D721Med (cell line): ENCODE measurements around the gene OR10G7.

Source experiments
- DNase-seq: peaks from one replicate; pipeline ENCODE4 v3.0.0; 2011; ENCODE audit warnings: low spot score; ENCODE audit not compliant: insufficient read length
- FAIRE-seq: peaks from 2 replicates; lab custom pipeline; 2011; peaks lifted over from hg19 to GRCh38; lab: Jason Lieb, UNC
- TF ChIP-seq, protein P1 (sequence below): IDR thresholded peaks from 2 replicates; pipeline ENCODE4 v1.5.1; 2012; ENCODE audit warnings: mild to moderate bottlenecking, control low read depth; ENCODE audit not compliant: insufficient read depth; ENCODE audit errors: missing control alignments

OR10G7 gene

GRCh38 chr11:124079631-124080326 is 38.7 kb upstream of the OR10G7 start:
- no peak for DNase-seq
- TF ChIP-seq, protein P1, sequence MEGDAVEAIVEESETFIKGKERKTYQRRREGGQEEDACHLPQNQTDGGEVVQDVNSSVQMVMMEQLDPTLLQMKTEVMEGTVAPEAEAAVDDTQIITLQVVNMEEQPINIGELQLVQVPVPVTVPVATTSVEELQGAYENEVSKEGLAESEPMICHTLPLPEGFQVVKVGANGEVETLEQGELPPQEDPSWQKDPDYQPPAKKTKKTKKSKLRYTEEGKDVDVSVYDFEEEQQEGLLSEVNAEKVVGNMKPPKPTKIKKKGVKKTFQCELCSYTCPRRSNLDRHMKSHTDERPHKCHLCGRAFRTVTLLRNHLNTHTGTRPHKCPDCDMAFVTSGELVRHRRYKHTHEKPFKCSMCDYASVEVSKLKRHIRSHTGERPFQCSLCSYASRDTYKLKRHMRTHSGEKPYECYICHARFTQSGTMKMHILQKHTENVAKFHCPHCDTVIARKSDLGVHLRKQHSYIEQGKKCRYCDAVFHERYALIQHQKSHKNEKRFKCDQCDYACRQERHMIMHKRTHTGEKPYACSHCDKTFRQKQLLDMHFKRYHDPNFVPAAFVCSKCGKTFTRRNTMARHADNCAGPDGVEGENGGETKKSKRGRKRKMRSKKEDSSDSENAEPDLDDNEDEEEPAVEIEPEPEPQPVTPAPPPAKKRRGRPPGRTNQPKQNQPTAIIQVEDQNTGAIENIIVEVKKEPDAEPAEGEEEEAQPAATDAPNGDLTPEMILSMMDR, result no peak
- FAIRE-seq, result no peak

- no peak for DNase-seq
- no peak for FAIRE-seq
- TF ChIP-seq, protein P1, result no peak
These were observed 37.5 kb upstream of the OR10G7 start for GRCh38 chr11:124078591-124078990.

GRCh38 chr11:124077266-124077665 is 36.1 kb upstream of the OR10G7 start:
- FAIRE-seq, result no peak
- no peak for DNase-seq
- TF ChIP-seq, protein P1, result no peak

DNA sequence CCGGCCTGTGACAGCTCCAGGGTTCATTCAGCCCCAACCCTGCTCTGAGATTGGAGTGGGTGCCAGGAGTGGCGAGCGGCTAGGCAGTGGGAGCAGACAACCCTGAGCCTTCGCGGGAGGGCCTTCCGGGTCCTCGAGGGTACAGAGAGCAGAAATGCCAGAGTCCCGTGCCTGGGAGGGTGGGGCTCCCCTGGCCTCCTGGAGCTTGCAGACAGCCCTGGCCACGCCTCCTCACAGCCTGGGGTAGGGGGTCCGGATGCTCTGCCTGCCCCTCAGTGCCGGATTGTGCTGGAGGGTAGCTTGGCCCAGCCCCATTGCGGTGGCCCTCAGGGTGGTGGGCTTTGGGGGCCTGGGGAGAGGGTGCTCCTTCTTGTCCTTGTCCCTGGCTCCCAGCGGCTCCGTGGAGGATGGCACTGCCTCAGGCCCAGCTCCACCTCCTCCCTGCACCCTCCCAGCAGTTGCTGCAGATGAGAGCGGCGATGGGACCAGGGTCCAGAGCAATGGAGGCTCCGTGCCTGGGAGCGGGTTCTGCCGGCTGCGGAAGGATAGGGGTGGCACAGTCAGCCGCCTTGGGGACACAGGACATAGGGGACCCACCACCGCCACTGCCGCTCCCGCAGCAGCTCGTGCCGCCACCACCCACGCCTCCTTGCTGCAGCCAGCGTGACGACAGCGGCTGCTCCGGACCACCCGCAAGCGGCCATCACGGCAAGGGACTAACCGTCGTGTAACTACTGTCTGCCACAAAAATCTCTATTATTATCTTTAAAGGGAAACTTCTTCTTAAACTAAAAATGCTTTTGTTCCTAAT is 34.9 kb upstream of the OR10G7 start:
- TF ChIP-seq, protein P1, result no peak
- no peak for FAIRE-seq
- no peak for DNase-seq

GRCh38 chr11:124075492-124075840 is 34.3 kb upstream of the OR10G7 start:
- DNase-seq (no peak), FAIRE-seq (no peak)
- TF ChIP-seq, protein P1, result no peak

GRCh38 chr11:124074554-124074953 is 33.4 kb upstream of the OR10G7 start:
- DNase-seq (no peak), FAIRE-seq (no peak)
- TF ChIP-seq, protein P1, result no peak

GRCh38 chr11:124072147-124072546 is 31.0 kb upstream of the OR10G7 start:
- DNase-seq (no peak), FAIRE-seq (no peak)
- TF ChIP-seq, protein P1, result no peak
